ENCODE results near the gene MPZL1.

MPZL1 gene

GRCh38 chr1:167752219-167752985 lies 30.6 kb downstream of the MPZL1 start:
- DNase-seq: no peak

GRCh38 chr1:167755654-167756053 lies 33.9 kb downstream of the MPZL1 start:
- DNase-seq: no peak

- DNase-seq: no peak
Observed at GRCh38 chr1:167756730-167757405, 35.1 kb downstream of the MPZL1 start.

GRCh38 chr1:167757433-167758309 lies 35.9 kb downstream of the MPZL1 start:
- no peak for DNase-seq

GRCh38 chr1:167761400-167761799 lies 39.6 kb downstream of the MPZL1 start:
- no peak for DNase-seq

GRCh38 chr1:167762061-167762746 lies 40.4 kb downstream of the MPZL1 start:
- DNase-seq: no peak

- no peak for DNase-seq
Observed at GRCh38 chr1:167763525-167764220, 41.9 kb downstream of the MPZL1 start.

- DNase-seq: no peak
Observed at GRCh38 chr1:167764458-167765330, 42.9 kb downstream of the MPZL1 start.

- DNase-seq: no peak
Observed at GRCh38 chr1:167765496-167765895, 43.7 kb downstream of the MPZL1 start.

- DNase-seq: no peak
Observed at GRCh38 chr1:167766538-167766937, 44.8 kb downstream of the MPZL1 start.

GRCh38 chr1:167767761-167768160 lies 46.0 kb downstream of the MPZL1 start:
- DNase-seq: no peak

GRCh38 chr1:167770127-167770526 lies 48.3 kb downstream of the MPZL1 start:
- DNase-seq: no peak

GRCh38 chr1:167772436-167772835 lies 50.7 kb downstream of the MPZL1 start:
- no peak for DNase-seq

GRCh38 chr1:167773516-167773915 lies 51.7 kb downstream of the MPZL1 start:
- no peak for DNase-seq

- DNase-seq: no peak
Observed at GRCh38 chr1:167774710-167775109, 52.9 kb downstream of the MPZL1 start.

GRCh38 chr1:167775178-167775577 lies 53.4 kb downstream of the MPZL1 start:
- DNase-seq: no peak

GRCh38 chr1:167776151-167776550 lies 54.4 kb downstream of the MPZL1 start:
- DNase-seq: no peak

- no peak for DNase-seq
Observed at GRCh38 chr1:167776616-167777268, 55.0 kb downstream of the MPZL1 start.

- DNase-seq: no peak
Observed at GRCh38 chr1:167777269-167777650, 55.5 kb downstream of the MPZL1 start.

GRCh38 chr1:167781558-167781957 lies 59.8 kb downstream of the MPZL1 start:
- DNase-seq: no peak

- no peak for DNase-seq
Observed at GRCh38 chr1:167782946-167783345, 61.2 kb downstream of the MPZL1 start.
